ENCODE data around the gene PRDM16. TPM values are rescaled to one million over a fixed set of nuclear protein-coding genes. Genes with fewer than 3 reads are reported as not detected.

Gene PRDM16
- total RNA-seq, 1 experiment from 2014 or later = 1.4 TPM

DNA sequence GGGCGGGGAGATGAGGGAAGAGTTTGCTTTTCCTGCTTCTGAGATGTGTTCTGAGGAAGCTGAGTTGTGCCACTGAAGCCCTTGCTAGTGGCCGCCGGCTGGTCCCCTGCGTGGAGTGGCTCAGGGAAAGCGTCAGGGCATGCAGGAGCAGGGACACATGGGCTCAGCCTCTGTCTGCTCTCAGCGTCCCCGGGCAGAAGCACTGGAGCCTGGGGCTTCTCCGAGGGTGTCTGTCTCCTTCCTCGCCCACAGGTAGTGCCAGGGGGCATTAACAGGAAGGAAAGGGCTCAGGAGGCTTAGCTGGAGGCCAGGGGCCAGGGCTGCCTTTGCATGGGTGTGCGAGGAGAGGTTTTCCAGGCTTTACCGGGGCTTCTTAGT is 7.3 kb downstream of the PRDM16 start:
- peaks cover 27% of the 10 kb centered on the region for H3K27me3 ChIP-seq
- DNase-seq = no peak

DNA sequence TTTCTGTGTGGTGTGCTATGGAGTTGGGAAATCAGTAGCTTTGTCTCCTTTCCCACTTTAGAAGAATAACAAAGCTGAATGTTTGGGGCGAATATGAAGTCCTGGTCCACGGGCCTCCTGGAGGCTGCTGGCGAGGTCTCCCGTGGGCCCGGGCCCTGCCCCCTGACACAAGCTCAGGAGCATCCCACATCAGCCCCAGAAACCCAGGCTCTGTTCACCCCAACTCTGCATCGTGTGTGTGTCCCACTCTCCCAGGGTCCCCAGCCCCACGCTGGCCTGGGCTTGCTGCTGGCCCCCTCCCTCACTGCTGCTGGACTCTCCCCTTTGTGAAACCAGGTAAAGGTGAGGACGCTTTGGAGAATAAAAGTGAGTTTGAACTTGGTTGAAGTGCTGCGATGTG is 8.1 kb downstream of the PRDM16 start:
- no peaks in the 10 kb centered on the region for H3K9me3 ChIP-seq (replicated peaks)
- peaks cover 3% of the 10 kb centered on the region; the same call in 1 of the 2 replicates for H3K4me1 ChIP-seq
- no peaks in the 10 kb centered on the region for H3K36me3 ChIP-seq
- DNase-seq = no peak
- H3K4me3 ChIP-seq = no peak overlapping the region
- H3K27ac ChIP-seq = no peak overlapping the region
- peaks cover 27% of the 10 kb centered on the region for H3K27me3 ChIP-seq

More for the DNA sequence above, 7.3 kb downstream of the PRDM16 start:
- Histone ChIP-seq H3K27ac (no peak overlapping the region), H3K36me3 (no peaks in the 10 kb centered on the region), H3K4me1 (peaks cover 3% of the 10 kb centered on the region; the same call in 1 of the 2 replicates), H3K4me3 (no peak overlapping the region), H3K9me3 (replicated peaks) (no peaks in the 10 kb centered on the region)

DNA sequence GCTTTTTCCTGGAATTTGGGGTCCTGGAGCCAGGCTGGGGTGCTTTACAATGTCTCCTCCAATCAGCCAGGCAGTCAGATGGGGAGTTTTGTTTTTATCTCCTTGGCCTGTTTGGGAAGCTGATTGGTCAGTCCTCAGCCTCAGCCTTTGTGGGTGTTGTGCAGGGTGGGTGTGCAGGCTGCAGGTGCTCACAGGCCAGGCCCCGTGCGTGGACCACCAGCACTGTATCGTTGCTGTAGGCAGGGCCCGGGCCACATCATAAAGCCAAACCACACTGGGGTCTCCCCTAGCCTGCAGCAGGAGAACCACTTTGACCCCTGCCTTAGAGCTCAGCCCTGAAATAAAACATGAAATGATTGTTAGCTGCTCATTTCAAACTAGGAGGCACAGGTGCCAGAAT is 8.6 kb downstream of the PRDM16 start:
- Histone ChIP-seq H3K36me3 (no peaks in the 10 kb centered on the region), H3K27me3 (peaks cover 27% of the 10 kb centered on the region), H3K9me3 (replicated peaks) (no peaks in the 10 kb centered on the region), H3K4me3 (no peak overlapping the region), H3K27ac (no peak overlapping the region), H3K4me1 (peaks cover 3% of the 10 kb centered on the region; the same call in 1 of the 2 replicates)
- no peak for DNase-seq

DNA sequence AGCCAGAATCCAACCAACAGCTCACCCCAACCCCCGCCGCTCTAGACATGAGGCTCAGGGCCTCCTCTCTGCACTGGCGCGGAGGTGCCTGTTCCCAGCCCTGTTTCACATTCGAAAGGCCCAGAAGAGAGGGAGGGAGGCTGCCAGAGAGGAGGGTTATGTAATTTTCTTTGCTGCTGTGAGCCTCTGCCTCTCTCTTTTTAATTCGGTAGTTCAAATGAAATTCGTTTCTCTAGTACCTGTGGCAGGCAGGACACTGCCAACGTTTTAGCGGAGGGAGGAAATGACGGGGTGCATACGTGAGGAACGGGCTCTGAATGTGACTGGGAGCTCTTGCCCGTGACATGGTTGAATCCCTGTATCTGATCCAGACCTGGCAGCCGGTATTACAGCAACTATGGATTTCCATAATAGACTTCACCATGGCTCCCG is 9.4 kb downstream of the PRDM16 start:
- peaks cover 27% of the 10 kb centered on the region for H3K27me3 ChIP-seq

DNA sequence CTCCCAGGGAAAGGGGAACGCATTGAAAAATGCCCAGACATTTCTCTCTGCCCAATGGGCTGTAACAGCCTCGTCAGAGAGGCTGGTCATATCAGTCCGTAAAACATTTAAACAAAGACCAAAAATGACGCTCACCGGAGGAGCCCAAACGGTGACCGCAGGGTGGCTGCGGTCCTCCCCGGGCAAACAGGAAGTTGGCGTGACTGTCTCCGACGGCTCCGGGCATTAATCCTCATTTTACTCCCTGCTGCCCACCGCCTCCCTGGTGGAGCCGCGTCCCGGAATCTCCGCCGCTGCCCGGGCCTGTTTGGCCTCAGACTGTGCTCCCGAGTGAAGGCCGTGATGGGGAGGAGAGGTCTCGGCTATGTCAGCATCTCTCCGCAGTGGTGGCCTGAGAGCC is 9.9 kb downstream of the PRDM16 start:
- H3K9me3 ChIP-seq (replicated peaks) = no peaks in the 10 kb centered on the region
- no peak for DNase-seq
- H3K27ac ChIP-seq = no peak overlapping the region
- H3K4me1 ChIP-seq = peaks cover 3% of the 10 kb centered on the region; the same call in 1 of the 2 replicates
- H3K36me3 ChIP-seq = no peaks in the 10 kb centered on the region
- H3K27me3 ChIP-seq = peaks cover 29% of the 10 kb centered on the region
- no peak overlapping the region for H3K4me3 ChIP-seq

More for the DNA sequence above, 9.4 kb downstream of the PRDM16 start:
- Histone ChIP-seq H3K36me3 (no peaks in the 10 kb centered on the region), H3K4me3 (no peak overlapping the region), H3K27ac (no peak overlapping the region), H3K9me3 (replicated peaks) (no peaks in the 10 kb centered on the region), H3K4me1 (peaks cover 3% of the 10 kb centered on the region; the same call in 1 of the 2 replicates)
- DNase-seq = no peak

DNA sequence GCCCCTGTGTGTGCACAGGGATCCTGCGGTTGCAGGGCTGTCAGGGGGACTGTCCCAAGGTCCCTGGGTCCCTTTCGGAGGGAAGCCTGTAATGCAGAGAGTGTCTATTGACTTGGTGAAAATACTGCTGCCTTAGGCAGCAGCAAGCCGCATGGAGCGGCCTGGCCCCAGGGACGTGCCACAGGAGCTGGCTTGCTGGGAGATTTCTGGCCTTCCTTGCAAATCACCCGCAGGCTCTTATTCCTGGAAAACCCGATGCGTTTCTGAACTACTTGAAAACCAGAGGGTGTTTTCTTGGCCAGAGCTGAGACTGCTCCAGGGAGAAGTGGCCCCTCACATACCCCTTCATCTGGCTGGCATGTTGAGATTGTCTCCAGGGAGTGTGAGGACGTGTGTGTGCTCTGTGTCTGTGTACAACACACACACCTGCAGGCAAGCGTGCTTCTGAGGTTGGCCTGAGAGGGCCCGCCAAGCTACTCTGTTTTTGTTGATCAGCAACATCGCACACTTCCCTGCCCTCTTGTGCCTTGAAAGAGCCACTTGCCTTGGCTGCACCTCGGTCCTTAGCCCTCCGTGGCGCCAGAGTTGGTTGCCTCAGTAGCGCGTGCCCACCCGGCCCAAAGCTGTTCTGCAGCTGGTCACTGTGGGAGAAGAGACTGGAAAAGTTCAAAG is 10.5 kb downstream of the PRDM16 start:
- no peak for DNase-seq
- peaks cover 3% of the 10 kb centered on the region; the same call in 1 of the 2 replicates for H3K4me1 ChIP-seq
- H3K27me3 ChIP-seq = peaks cover 32% of the 10 kb centered on the region

DNA sequence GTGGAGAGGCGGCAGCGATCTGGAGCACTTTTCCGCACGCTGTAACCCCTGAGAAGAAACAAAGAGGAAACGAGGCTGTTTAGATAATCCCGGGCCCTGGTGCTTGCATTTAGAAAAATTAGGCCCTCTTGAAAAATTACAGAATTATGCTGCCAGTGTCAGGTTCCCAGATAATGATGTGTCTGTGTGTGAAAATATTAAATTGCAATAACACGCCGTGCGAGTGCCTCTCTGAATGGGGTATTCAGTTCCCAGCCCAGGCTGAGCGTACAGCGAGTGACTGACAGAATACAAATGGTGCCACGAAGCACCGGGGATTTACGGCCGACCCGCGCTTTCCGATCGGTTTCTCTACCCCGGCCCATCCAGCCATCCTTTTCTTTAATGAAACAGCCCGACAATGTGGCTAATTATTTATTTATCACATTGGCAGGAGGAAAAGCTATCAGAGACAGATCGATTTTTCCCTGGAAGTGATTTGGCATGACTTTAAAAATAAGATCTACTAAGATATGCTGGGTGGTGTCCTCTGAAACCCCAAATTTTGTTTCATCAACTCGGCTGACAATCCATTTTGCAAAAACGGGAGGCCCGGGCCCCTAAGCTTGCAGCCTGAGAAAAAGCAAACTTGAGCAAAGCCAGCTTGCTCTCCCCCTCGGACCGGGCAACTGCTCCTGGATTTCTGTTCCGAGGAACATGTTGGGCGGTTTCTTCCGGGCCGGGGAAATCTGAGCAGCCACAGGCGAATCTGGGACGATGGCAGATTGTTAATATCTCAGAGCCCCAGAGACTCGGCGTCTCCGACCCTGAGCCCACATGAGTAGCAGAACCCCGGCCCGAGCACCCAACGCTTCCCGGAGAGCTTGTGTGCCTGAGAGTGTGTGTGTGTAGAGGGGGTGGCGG is 11.3 kb downstream of the PRDM16 start:
- H3K27ac ChIP-seq = no peak overlapping the region
- peaks cover 3% of the 10 kb centered on the region; the same call in 1 of the 2 replicates for H3K4me1 ChIP-seq
- peak in 1 of 2 experiments; percentile 38 for DNase-seq
- H3K36me3 ChIP-seq = no peaks in the 10 kb centered on the region
- H3K4me3 ChIP-seq = no peak overlapping the region; the same call in 1 of the 2 replicates
- no peaks in the 10 kb centered on the region for H3K9me3 ChIP-seq (replicated peaks)
- peaks cover 40% of the 10 kb centered on the region for H3K27me3 ChIP-seq

More for the DNA sequence above, 10.5 kb downstream of the PRDM16 start:
- Histone ChIP-seq H3K36me3 (no peaks in the 10 kb centered on the region), H3K27ac (no peak overlapping the region), H3K9me3 (replicated peaks) (no peaks in the 10 kb centered on the region), H3K4me3 (no peak overlapping the region)

DNA sequence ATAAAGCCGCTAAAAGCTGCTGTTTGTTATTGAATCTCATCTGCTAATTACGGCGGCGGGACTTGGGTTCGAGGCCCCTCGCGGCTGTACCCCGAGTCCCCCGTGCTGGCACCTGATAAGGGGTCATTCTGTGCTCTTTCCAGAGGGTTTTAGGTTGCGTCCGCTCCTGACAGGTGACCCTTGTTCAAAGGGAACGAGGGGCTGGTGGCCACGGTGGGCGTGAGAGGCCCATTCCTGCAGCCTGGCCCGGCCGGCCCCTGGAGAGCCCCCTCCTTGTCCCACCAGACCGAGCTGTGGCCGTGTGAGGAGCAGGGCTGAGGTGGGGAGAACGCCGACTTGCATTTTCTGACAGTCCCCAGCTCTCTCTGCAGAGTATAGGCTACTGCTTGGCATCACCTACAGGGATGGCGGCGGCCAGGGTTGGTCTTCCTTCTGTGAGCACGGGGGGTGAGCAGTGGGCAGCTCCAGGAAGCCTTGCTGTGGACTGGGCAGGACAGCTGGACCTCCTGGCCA is 12.2 kb downstream of the PRDM16 start:
- Histone ChIP-seq H3K4me3 (no peak overlapping the region), H3K4me1 (peaks cover 3% of the 10 kb centered on the region; the same call in 1 of the 2 replicates), H3K27ac (no peak overlapping the region), H3K36me3 (no peaks in the 10 kb centered on the region), H3K9me3 (replicated peaks) (no peaks in the 10 kb centered on the region), H3K27me3 (peaks cover 36% of the 10 kb centered on the region)
- DNase-seq = no peak

DNA sequence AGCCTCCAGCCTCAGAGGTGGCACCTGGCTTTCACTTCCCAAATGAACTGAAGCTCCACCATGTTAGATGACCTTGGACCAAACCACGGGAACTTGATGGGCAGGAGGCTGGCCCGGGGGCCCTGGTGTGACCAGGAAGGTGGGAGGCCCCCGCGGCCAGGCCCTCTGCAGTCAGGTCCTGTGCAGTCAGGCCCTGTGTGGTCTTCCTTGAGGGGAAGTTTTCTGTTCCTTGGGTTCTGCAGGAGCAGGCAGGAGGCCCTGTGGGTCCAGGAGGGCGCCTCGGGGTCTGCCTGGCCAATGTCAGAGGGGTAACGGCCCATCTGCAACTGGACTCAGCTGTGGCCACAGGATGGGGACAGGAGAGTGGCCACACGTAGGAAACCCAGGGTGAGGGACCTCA is 13.0 kb downstream of the PRDM16 start:
- DNase-seq = no peak
- Histone ChIP-seq H3K27ac (no peak overlapping the region), H3K9me3 (replicated peaks) (no peaks in the 10 kb centered on the region), H3K4me3 (no peak overlapping the region), H3K27me3 (peaks cover 35% of the 10 kb centered on the region), H3K4me1 (peaks cover 3% of the 10 kb centered on the region; the same call in 1 of the 2 replicates), H3K36me3 (no peaks in the 10 kb centered on the region)

DNA sequence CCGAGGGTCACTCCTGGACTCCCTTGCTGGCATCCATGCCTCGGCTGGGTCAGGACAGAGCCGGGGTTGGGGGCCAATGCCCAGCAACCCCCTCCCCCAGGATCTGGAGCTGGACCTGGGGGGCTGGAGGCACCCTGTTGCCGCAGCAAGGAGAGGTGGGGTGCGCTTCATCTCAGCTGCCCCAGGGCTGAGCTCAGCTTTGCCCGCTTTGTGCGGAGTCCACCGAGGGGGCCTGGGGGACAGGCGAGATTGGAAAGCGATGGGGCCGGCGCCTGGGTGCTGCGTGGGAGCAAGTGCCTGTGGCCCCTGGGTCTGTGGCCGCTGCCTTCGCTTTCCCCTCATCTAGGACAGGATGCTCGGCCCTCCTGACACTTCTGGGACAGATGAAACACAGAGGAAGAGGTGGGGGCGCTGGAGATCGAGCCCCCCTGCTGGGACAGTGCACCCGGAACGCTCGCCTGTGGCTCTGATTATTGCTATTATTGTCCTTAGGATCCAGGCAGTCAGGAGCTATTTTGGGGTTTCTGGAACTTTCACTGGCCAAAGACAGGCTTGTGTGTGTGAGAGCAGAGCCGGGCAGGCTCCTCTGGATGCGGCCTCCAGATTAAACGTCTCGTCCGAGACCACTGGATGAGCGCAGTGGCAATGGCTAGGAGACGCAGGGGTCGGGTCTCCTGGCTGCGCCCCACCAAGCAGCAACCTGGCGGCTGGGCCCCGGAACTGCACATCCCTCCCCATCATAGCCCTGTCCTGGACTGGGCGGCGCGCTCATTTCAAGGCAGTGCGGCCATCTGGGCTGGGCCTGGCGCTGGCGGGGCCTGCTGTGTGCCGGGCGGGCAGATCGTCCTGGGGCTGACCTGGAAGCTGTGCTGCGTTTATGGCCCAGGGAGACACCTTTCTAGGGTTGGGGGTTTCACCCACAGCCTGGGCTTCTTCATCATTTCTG is 13.8 kb downstream of the PRDM16 start:
- Histone ChIP-seq H3K36me3 (no peaks in the 10 kb centered on the region), H3K4me1 (peaks cover 3% of the 10 kb centered on the region; the same call in 1 of the 2 replicates), H3K4me3 (no peak overlapping the region), H3K27me3 (peaks cover 35% of the 10 kb centered on the region), H3K9me3 (replicated peaks) (no peaks in the 10 kb centered on the region), H3K27ac (no peak overlapping the region)
- DNase-seq = no peak

DNA sequence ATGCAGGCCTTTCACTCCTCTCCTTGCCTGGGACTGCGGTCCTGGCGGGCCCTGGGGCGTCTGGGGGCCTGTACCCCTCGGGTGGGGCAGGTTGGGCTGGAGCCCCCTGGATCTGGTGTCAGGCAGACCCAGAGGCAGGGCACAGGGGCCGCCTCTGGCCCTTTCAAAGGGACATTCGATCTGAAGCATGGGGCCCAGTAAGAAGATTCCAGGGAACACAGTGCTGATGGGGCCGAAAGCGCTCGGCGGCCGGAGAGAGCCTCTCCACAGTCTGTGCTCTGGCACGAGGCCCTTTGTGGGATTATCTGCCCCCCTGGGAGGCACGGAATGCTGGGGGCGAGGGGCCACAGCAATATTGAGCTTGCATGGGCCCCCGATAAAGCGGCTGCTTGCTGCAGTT is 15.2 kb downstream of the PRDM16 start:
- no peaks in the 10 kb centered on the region for H3K9me3 ChIP-seq (replicated peaks)
- DNase-seq = no peak
- no peak overlapping the region for H3K4me3 ChIP-seq
- peaks cover 3% of the 10 kb centered on the region; the same call in 1 of the 2 replicates for H3K4me1 ChIP-seq
- H3K27me3 ChIP-seq = peaks cover 29% of the 10 kb centered on the region
- H3K36me3 ChIP-seq = no peaks in the 10 kb centered on the region
- H3K27ac ChIP-seq = no peak overlapping the region

DNA sequence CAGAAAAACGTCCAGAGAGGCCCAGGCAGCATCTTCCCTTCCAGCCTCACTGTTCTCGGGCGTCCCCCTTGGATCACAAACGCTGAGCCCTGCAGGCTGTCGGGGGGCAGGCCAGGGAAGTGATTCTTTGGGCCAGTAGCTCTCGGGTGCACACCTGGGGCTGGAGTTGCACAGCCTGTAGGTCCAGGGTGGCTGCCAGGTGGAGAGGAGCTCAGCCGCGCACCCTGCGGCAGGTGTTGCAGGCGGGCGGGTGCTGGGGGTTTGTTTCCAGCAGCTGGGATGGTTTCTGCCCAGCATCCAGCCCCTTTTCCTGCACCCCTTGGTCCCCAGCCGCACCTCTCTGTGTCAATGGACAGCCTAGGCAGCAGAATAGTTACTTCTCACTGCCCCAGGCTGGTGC is 15.7 kb downstream of the PRDM16 start:
- Histone ChIP-seq H3K4me1 (peaks cover 2% of the 10 kb centered on the region; the same call in 1 of the 2 replicates), H3K27ac (no peak overlapping the region), H3K9me3 (replicated peaks) (no peaks in the 10 kb centered on the region), H3K27me3 (peaks cover 24% of the 10 kb centered on the region), H3K36me3 (no peaks in the 10 kb centered on the region), H3K4me3 (no peak overlapping the region)
- DNase-seq = no peak

DNA sequence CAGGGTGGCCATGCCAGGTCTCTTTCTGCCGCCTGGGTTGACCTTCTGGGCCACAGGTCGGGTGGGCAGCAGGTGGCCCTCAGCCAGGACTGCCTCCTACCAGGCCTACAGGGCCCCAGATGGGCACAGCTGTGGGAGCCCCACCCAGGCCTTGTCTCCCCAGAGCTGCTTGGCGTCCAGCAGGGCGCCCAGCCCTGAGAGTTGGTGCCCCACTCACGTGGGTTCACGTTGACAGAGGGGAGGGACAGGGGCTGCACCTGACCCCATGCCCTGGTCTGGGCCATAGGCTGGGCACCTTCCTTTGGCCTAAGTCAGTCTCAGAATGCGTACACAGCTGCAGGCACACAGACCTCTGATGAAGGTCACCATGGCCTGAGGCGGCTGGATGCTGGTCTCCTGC is 16.7 kb downstream of the PRDM16 start:
- H3K4me1 ChIP-seq = no peaks in the 10 kb centered on the region

More for the DNA sequence above, 16.7 kb downstream of the PRDM16 start:
- H3K9me3 ChIP-seq (replicated peaks) = no peaks in the 10 kb centered on the region
- no peak for DNase-seq
- peaks cover 14% of the 10 kb centered on the region for H3K27me3 ChIP-seq
- no peak overlapping the region for H3K27ac ChIP-seq
- no peak overlapping the region for H3K4me3 ChIP-seq
- no peaks in the 10 kb centered on the region for H3K36me3 ChIP-seq
